T-helper 2 cell treated with Interferon-gamma antibody and Interleukin-4, amounts not matched to agents 5 μg/mL and 100 μg/mL, for 36 hours (primary cell): ENCODE data around the gene TSHR.
"Not testable (repeated sequence)": the region's sequence is repeated elsewhere in the genome, so short reads cannot be mapped to it uniquely, and the experiment has no call there.

Experiments used
- DNase-seq: peaks from one replicate; pipeline ENCODE4 v3.0.0; 2021; ENCODE audit warnings: low spot score
- H3K27ac Mint-ChIP-seq: one replicate; pipeline ENCODE4 v1.8.0; 2021; ENCODE audit warnings: mild to moderate bottlenecking, mixed read lengths
- H3K27me3 Mint-ChIP-seq: one replicate; pipeline ENCODE4 v1.8.0; 2021; ENCODE audit warnings: low read depth, mixed read lengths
- H3K36me3 Mint-ChIP-seq: one replicate; pipeline ENCODE4 v1.8.0; 2021; ENCODE audit warnings: low read depth, mixed read lengths
- H3K4me1 Mint-ChIP-seq: one replicate; pipeline ENCODE4 v1.8.0; 2021; ENCODE audit warnings: low read depth, mixed read lengths
- H3K4me3 Mint-ChIP-seq: one replicate; pipeline ENCODE4 v1.8.0; 2022; ENCODE audit warnings: mild to moderate bottlenecking, moderate library complexity, mixed read lengths
- H3K9me3 Mint-ChIP-seq: one replicate; pipeline ENCODE4 v1.8.0; 2021; ENCODE audit warnings: mixed read lengths

Gene TSHR

GRCh38 chr14:81033698-81034240, 78.3 kb downstream of the TSHR start:
- H3K27ac Mint-ChIP-seq, result no peak overlapping the region
- H3K27me3 Mint-ChIP-seq, result peaks cover 3% of the 10 kb centered on the region
- no peaks in the 10 kb centered on the region for H3K36me3 Mint-ChIP-seq
- no peak overlapping the region for H3K4me3 Mint-ChIP-seq
- no peak for DNase-seq
- H3K4me1 Mint-ChIP-seq, result no peaks in the 10 kb centered on the region
- H3K9me3 Mint-ChIP-seq, result peaks cover 5% of the 10 kb centered on the region

- no peak overlapping the region for H3K4me3 Mint-ChIP-seq
- H3K9me3 Mint-ChIP-seq, result peaks cover 9% of the 10 kb centered on the region
- no peaks in the 10 kb centered on the region for H3K36me3 Mint-ChIP-seq
- DNase-seq, result no peak
- no peak overlapping the region for H3K27ac Mint-ChIP-seq
- no peaks in the 10 kb centered on the region for H3K27me3 Mint-ChIP-seq
- no peaks in the 10 kb centered on the region for H3K4me1 Mint-ChIP-seq
Measured at GRCh38 chr14:81042438-81042837, 87.0 kb downstream of the TSHR start.

- Mint-ChIP-seq H3K4me3 (no peak overlapping the region), H3K27ac (no peak overlapping the region), H3K27me3 (no peaks in the 10 kb centered on the region), H3K4me1 (no peaks in the 10 kb centered on the region), H3K36me3 (no peaks in the 10 kb centered on the region), H3K9me3 (peaks cover 21% of the 10 kb centered on the region)
- DNase-seq, result no peak
Measured at GRCh38 chr14:81051547-81051946, 96.1 kb downstream of the TSHR start.

GRCh38 chr14:81054057-81054456, 98.6 kb downstream of the TSHR start:
- DNase-seq, H3K4me3 Mint-ChIP-seq, H3K27me3 Mint-ChIP-seq, H3K36me3 Mint-ChIP-seq, H3K4me1 Mint-ChIP-seq, H3K27ac Mint-ChIP-seq: not testable (repeated sequence)
- H3K9me3 Mint-ChIP-seq, result peaks cover 21% of the 10 kb centered on the region

DNA sequence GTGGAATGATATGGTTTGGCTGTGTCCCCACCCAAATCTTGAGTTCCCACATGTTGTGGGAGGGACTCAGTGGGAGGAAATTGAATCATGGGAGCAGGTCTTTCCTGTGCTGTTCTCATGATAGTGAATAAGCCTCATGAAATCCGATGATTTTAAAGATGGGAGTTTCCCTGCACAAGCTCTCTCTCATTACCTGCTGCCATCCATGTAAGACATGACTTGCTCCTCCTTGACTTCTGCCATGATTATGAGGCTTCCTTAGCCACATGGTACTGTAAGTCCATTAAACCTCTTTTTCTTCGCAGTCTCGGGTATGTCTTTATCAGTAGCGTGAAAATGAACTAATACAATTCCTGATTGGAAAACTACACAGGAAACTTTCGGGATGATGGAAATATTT, 100.5 kb downstream of the TSHR start:
- no peak for DNase-seq
- Mint-ChIP-seq H3K9me3 (peaks cover 21% of the 10 kb centered on the region), H3K36me3 (no peaks in the 10 kb centered on the region), H3K4me3 (no peak overlapping the region), H3K27ac (no peak overlapping the region), H3K4me1 (no peaks in the 10 kb centered on the region), H3K27me3 (peaks cover 5% of the 10 kb centered on the region)

DNA sequence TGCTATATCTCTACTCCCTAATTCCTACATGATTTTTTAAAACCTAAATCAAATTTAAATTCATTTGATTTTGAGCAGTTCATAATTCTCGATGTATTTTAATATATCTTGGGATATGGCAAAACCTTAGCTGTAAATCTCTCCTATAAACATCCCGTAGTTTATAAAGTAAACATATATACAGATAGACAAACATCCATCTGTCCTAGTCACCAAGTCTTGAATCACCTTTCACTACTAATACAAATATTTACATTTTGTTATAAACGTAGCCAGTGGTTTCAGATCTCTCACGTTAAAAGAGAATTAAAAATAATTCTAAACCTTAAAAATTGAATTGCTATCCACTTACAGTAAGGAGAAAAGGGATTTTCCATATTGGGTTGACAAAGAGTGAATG, 107.0 kb downstream of the TSHR start:
- Mint-ChIP-seq H3K36me3 (no peaks in the 10 kb centered on the region), H3K9me3 (no peaks in the 10 kb centered on the region), H3K4me3 (no peak overlapping the region), H3K27ac (no peak overlapping the region), H3K4me1 (no peaks in the 10 kb centered on the region), H3K27me3 (peaks cover 7% of the 10 kb centered on the region)
- DNase-seq, result no peak

- Mint-ChIP-seq H3K9me3 (no peaks in the 10 kb centered on the region), H3K27me3 (peaks cover 7% of the 10 kb centered on the region), H3K4me3 (no peak overlapping the region), H3K4me1 (no peaks in the 10 kb centered on the region), H3K36me3 (no peaks in the 10 kb centered on the region), H3K27ac (no peak overlapping the region)
- no peak for DNase-seq
Measured at GRCh38 chr14:81062816-81063215, 107.4 kb downstream of the TSHR start.

GRCh38 chr14:81066672-81067071, 111.3 kb downstream of the TSHR start:
- Mint-ChIP-seq H3K4me1 (no peaks in the 10 kb centered on the region), H3K9me3 (peaks cover 6% of the 10 kb centered on the region), H3K4me3 (no peak overlapping the region), H3K27ac (no peak overlapping the region), H3K36me3 (no peaks in the 10 kb centered on the region), H3K27me3 (no peaks in the 10 kb centered on the region)
- no peak for DNase-seq

- Mint-ChIP-seq H3K27ac (no peak overlapping the region), H3K4me1 (no peaks in the 10 kb centered on the region), H3K9me3 (peaks cover 6% of the 10 kb centered on the region), H3K4me3 (no peak overlapping the region), H3K27me3 (no peaks in the 10 kb centered on the region), H3K36me3 (no peaks in the 10 kb centered on the region)
- no peak for DNase-seq
Measured at GRCh38 chr14:81067156-81067555, 111.7 kb downstream of the TSHR start.

DNA sequence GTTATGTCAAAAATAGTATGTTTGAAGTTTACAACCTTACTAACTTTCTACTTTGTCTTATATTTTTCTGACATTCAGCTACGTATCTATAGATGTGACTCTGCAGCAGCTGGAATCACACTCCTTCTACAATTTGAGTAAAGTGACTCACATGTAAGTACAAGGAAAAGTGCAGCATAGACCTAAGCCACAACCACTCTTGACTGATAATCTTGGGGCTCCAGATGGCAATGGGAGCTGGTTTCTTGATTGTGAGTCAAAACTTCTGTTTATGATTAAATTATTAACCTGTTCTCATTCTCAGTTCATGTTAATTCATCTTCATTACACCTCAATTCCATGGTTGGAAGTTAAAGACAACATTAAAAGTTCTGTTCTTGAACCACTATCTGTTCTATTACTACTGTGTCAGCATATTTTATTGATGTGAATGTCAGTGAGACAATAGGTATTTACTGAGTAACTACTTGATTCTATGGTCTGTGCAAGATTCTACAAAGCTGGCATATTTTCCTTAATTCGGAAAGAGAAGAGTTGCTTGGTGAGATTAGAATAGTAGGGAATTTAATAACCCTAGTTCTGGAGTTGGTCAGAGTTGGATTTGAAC, 112.9 kb downstream of the TSHR start:
- H3K9me3 Mint-ChIP-seq, result peaks cover 6% of the 10 kb centered on the region
- no peaks in the 10 kb centered on the region for H3K27me3 Mint-ChIP-seq
- no peaks in the 10 kb centered on the region for H3K4me1 Mint-ChIP-seq
- H3K4me3 Mint-ChIP-seq, result no peak overlapping the region
- DNase-seq, result no peak
- no peaks in the 10 kb centered on the region for H3K36me3 Mint-ChIP-seq
- H3K27ac Mint-ChIP-seq, result no peak overlapping the region

- Mint-ChIP-seq H3K4me3 (no peak overlapping the region), H3K4me1 (no peaks in the 10 kb centered on the region), H3K27me3 (no peaks in the 10 kb centered on the region), H3K27ac (no peak overlapping the region), H3K36me3 (no peaks in the 10 kb centered on the region), H3K9me3 (peaks cover 6% of the 10 kb centered on the region)
- no peak for DNase-seq
Measured at GRCh38 chr14:81070511-81070910, 115.1 kb downstream of the TSHR start.

DNA sequence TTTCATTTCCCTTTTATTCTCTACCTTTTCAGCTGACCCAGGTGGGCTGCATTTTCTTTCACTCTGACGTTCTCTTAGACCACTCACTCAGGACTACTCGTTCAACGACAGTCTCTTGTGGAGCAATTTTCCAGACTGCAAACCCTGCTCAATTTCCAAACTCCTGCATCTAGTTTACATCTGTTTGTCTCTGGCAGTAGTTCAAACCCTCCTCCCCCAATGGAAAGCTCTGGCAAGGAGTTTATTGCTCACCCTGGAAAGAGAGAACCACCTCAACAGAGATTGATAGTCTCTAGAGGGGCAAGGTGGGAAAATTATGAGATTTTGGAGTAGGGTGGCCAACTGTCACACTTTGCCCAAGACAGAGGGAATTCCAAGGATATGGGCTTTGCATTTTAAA, 130.2 kb downstream of the TSHR start:
- Mint-ChIP-seq H3K36me3 (no peaks in the 10 kb centered on the region), H3K4me1 (no peaks in the 10 kb centered on the region), H3K27ac (no peak overlapping the region), H3K9me3 (no peaks in the 10 kb centered on the region), H3K27me3 (no peaks in the 10 kb centered on the region), H3K4me3 (no peak overlapping the region)
- no peak for DNase-seq

- DNase-seq, result no peak
- no peaks in the 10 kb centered on the region for H3K36me3 Mint-ChIP-seq
- no peak overlapping the region for H3K27ac Mint-ChIP-seq
- no peak overlapping the region for H3K4me3 Mint-ChIP-seq
- H3K9me3 Mint-ChIP-seq, result no peaks in the 10 kb centered on the region
- no peaks in the 10 kb centered on the region for H3K4me1 Mint-ChIP-seq
- no peaks in the 10 kb centered on the region for H3K27me3 Mint-ChIP-seq
Measured at GRCh38 chr14:81087230-81087629, 131.8 kb downstream of the TSHR start.

DNA sequence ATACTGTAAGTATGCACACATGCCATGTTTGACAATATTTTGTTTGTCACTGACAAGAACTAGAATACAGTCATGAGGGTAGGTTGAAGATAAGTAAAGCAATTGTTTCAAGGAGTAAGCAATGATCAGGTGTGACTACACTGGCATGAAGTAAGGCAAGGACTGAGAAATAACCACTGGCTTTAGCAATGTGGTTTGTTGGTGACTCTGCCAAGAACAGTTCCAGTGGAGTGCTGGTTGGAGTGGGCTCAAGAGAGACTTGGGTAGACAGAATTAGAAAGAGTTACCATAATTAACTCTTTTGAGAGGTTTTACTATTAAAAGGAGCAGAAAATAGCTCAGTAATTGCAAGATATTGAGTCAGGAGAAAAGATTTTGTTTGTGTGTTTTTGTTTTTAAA, 135.7 kb downstream of the TSHR start:
- no peak overlapping the region for H3K27ac Mint-ChIP-seq
- no peaks in the 10 kb centered on the region for H3K27me3 Mint-ChIP-seq
- no peaks in the 10 kb centered on the region for H3K4me1 Mint-ChIP-seq
- no peak for DNase-seq
- no peak overlapping the region for H3K4me3 Mint-ChIP-seq
- H3K36me3 Mint-ChIP-seq, result no peaks in the 10 kb centered on the region
- no peaks in the 10 kb centered on the region for H3K9me3 Mint-ChIP-seq

- Mint-ChIP-seq H3K4me1 (no peaks in the 10 kb centered on the region), H3K27ac (no peak overlapping the region), H3K27me3 (no peaks in the 10 kb centered on the region), H3K4me3 (no peak overlapping the region), H3K9me3 (no peaks in the 10 kb centered on the region), H3K36me3 (no peaks in the 10 kb centered on the region)
- no peak for DNase-seq
Measured at GRCh38 chr14:81091660-81092059, 136.2 kb downstream of the TSHR start.
